Ishikawa (cell line): ENCODE data around the gene ZBTB16.

ENCODE experiments used
- CEBPB ChIP-seq: IDR thresholded peaks from 2 replicates; pipeline ENCODE4 v1.6.1; 2012
- CREB1 ChIP-seq: IDR thresholded peaks from 2 replicates; pipeline ENCODE4 v1.6.1; 2012; ENCODE audit warnings: low read depth
- EGR1 ChIP-seq: IDR thresholded peaks from 2 replicates; pipeline ENCODE4 v1.6.1; 2012
- EP300 ChIP-seq: IDR thresholded peaks from 2 replicates; pipeline ENCODE4 v1.6.1; 2012; ENCODE audit warnings: borderline replicate concordance
- NFIC ChIP-seq: IDR thresholded peaks from 2 replicates; pipeline ENCODE4 v1.6.1; 2012
- RAD21 ChIP-seq: IDR thresholded peaks from 2 replicates; pipeline ENCODE4 v1.6.1; 2012; ENCODE audit warnings: low read depth
- TAF1 ChIP-seq: IDR thresholded peaks from 2 replicates; pipeline ENCODE4 v1.6.1; 2012; ENCODE audit warnings: low read depth, mild to moderate bottlenecking
- TCF12 ChIP-seq: IDR thresholded peaks from 2 replicates; pipeline ENCODE4 v1.6.1; 2012; ENCODE audit warnings: low read depth
- TEAD4 ChIP-seq: IDR thresholded peaks from 2 replicates; pipeline ENCODE4 v1.6.1; 2012
- YY1 ChIP-seq: IDR thresholded peaks from 2 replicates; pipeline ENCODE4 v1.6.1; 2012; ENCODE audit warnings: low read depth
- TF ChIP-seq, protein P1 (sequence below): IDR thresholded peaks from 2 replicates; pipeline ENCODE4 v1.6.1; 2012; ENCODE audit warnings: low read depth, mild to moderate bottlenecking
- TF ChIP-seq, protein P2 (sequence below): IDR thresholded peaks from 2 replicates; pipeline ENCODE4 v1.6.1; 2012
- TF ChIP-seq, protein P3 (sequence below): IDR thresholded peaks from 2 replicates; pipeline ENCODE4 v1.6.1; 2012

DNA sequence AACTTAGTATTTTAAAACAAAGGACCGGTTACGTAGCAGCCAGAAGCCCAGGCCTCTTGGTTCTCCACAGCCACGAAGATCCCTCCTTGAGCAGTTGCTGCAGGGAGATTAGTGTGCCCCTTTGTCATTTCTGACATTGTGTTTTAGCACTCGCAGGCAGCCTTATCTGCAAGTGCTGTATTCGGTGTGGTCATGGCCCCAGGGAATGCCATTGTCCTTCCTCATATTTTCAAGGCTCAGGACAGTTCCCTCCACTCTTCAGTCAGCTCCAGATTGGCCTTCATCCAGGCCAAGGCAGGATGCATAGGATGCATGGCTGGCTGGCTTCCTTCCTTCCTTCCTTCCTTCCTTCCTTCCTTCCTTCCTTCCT, 88.5 kb downstream of the ZBTB16 start:
- TF ChIP-seq, protein P1, sequence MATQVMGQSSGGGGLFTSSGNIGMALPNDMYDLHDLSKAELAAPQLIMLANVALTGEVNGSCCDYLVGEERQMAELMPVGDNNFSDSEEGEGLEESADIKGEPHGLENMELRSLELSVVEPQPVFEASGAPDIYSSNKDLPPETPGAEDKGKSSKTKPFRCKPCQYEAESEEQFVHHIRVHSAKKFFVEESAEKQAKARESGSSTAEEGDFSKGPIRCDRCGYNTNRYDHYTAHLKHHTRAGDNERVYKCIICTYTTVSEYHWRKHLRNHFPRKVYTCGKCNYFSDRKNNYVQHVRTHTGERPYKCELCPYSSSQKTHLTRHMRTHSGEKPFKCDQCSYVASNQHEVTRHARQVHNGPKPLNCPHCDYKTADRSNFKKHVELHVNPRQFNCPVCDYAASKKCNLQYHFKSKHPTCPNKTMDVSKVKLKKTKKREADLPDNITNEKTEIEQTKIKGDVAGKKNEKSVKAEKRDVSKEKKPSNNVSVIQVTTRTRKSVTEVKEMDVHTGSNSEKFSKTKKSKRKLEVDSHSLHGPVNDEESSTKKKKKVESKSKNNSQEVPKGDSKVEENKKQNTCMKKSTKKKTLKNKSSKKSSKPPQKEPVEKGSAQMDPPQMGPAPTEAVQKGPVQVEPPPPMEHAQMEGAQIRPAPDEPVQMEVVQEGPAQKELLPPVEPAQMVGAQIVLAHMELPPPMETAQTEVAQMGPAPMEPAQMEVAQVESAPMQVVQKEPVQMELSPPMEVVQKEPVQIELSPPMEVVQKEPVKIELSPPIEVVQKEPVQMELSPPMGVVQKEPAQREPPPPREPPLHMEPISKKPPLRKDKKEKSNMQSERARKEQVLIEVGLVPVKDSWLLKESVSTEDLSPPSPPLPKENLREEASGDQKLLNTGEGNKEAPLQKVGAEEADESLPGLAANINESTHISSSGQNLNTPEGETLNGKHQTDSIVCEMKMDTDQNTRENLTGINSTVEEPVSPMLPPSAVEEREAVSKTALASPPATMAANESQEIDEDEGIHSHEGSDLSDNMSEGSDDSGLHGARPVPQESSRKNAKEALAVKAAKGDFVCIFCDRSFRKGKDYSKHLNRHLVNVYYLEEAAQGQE = no peak
- TF ChIP-seq TCF12 = no peak
- TF ChIP-seq EP300 = no peak
- no peak for TF ChIP-seq RAD21
- no peak for TF ChIP-seq TEAD4
- TF ChIP-seq CREB1 = no peak
- no peak for TF ChIP-seq YY1
- TF ChIP-seq TAF1 = no peak
- no peak for TF ChIP-seq CEBPB
- TF ChIP-seq, protein P2, sequence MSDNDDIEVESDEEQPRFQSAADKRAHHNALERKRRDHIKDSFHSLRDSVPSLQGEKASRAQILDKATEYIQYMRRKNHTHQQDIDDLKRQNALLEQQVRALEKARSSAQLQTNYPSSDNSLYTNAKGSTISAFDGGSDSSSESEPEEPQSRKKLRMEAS = no peak
- TF ChIP-seq NFIC = no peak
- TF ChIP-seq EGR1 = no peak
- TF ChIP-seq, protein P3, sequence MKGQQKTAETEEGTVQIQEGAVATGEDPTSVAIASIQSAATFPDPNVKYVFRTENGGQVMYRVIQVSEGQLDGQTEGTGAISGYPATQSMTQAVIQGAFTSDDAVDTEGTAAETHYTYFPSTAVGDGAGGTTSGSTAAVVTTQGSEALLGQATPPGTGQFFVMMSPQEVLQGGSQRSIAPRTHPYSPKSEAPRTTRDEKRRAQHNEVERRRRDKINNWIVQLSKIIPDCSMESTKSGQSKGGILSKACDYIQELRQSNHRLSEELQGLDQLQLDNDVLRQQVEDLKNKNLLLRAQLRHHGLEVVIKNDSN = no peak
